Caco-2 (cell line): ENCODE data around the gene PRKAR1A. TPM values are rescaled to one million over a fixed set of nuclear protein-coding genes. Genes with fewer than 3 reads are reported as not detected.

Source experiments
- BruUV-seq: library from RNA; stranded (reverse); fragments of 400-500 nt; replicated peaks from 2 replicates; lab custom pipeline; 2021; lab: Mats Ljungman, UMichigan
- CTCF ChIA-PET: fragments of 300-600 bp; sonication (Branson Sonifier 250); formaldehyde crosslinking; loops from one replicate; lab custom pipeline; 2022; ENCODE audit warnings: antibody characterized with exemption; lab: Charles Lee
- POLR2A ChIA-PET: fragments of 300-600 bp; sonication (Branson Sonifier 250); formaldehyde crosslinking; loops from one replicate; lab custom pipeline; 2022; ENCODE audit warnings: antibody characterized with exemption; lab: Charles Lee
- DNase-seq, 2 experiments: peaks; one replicate each; pipeline versions ENCODE4 v3.0.0 to v3.0.0-alpha.2; 2020 to 2022
- H3K27me3 ChIP-seq: replicated peaks from 2 replicates; pipeline ENCODE4 v1.6.0; 2011; ENCODE audit warnings: low read length; ENCODE audit not compliant: control insufficient read depth, insufficient read depth
- H3K36me3 ChIP-seq: 2 replicates; pipeline ENCODE4 v1.5.1; 2011; ENCODE audit warnings: low read length; ENCODE audit not compliant: control insufficient read depth, insufficient read depth
- H3K4me1 ChIP-seq: fragments of 250-450 bp; sonication (Bioruptor Pico); 2 replicates; pipeline ENCODE4 v1.5.1; 2020; ENCODE audit warnings: mild to moderate bottlenecking
- H3K4me3 ChIP-seq: 2 replicates; pipeline ENCODE4 v1.5.1; 2011; ENCODE audit warnings: low read depth, mild to moderate bottlenecking, control low read depth, low read length
- H3K9me3 ChIP-seq: fragments of 250-450 bp; sonication (Bioruptor Pico); 2 replicates; pipeline ENCODE4 v1.5.1; 2020; ENCODE audit warnings: mild to moderate bottlenecking, moderate library complexity
- H3K27ac Mint-ChIP-seq: one replicate; pipeline ENCODE4 v1.8.0; 2022; ENCODE audit warnings: mixed read lengths; ENCODE audit not compliant: unreplicated experiment
- H3K27me3 Mint-ChIP-seq: one replicate; pipeline ENCODE4 v1.8.0; 2022; ENCODE audit warnings: mixed read lengths; ENCODE audit not compliant: insufficient read depth, unreplicated experiment
- H3K36me3 Mint-ChIP-seq: one replicate; pipeline ENCODE4 v1.8.0; 2022; ENCODE audit warnings: mild to moderate bottlenecking, mixed read lengths; ENCODE audit not compliant: insufficient read depth, unreplicated experiment
- H3K4me1 Mint-ChIP-seq: one replicate; pipeline ENCODE4 v1.8.0; 2022; ENCODE audit warnings: low read depth, mixed read lengths; ENCODE audit not compliant: unreplicated experiment
- H3K4me3 Mint-ChIP-seq: one replicate; pipeline ENCODE4 v1.8.0; 2022; ENCODE audit warnings: mild to moderate bottlenecking, moderate library complexity, mixed read lengths; ENCODE audit not compliant: unreplicated experiment
- H3K9me3 Mint-ChIP-seq: one replicate; pipeline ENCODE4 v1.8.0; 2022; ENCODE audit warnings: mixed read lengths; ENCODE audit not compliant: unreplicated experiment
- intact Hi-C: fragments of 100-400 bp; cut with micrococcal nuclease; formaldehyde crosslinking; loops from one replicate; pipeline ENCODE4 v1.10.0; 2022; ENCODE audit not compliant: unreplicated experiment
- total RNA-seq: library from RNA; stranded (reverse); gene quantifications from 2 replicates; pipeline ENCODE4 v1.2.3, GENCODE V29; 2022
- TF ChIP-seq, protein P1 (sequence below), 2 experiments: fragments of 200-600 bp in 1 of 2; IDR thresholded peaks; 1 replicate in 1 of 2; 2 replicates in 1 of 2; pipeline versions ENCODE4 v1.5.1 to v1.8.0; 2011 to 2022; ENCODE audit warnings: antibody characterized with exemption in 1 of 2, control low read depth in 1 of 2, inconsistent platforms in 1 of 2, low read depth in 1 of 2, low read length in 1 of 2, mild to moderate bottlenecking in 1 of 2, moderate library complexity in 1 of 2; ENCODE audit not compliant: insufficient read depth in 1 of 2, severe bottlenecking in 1 of 2, unreplicated experiment in 1 of 2

Gene PRKAR1A
- total RNA-seq, 1 experiment from 2014 or later: 160 TPM

DNA sequence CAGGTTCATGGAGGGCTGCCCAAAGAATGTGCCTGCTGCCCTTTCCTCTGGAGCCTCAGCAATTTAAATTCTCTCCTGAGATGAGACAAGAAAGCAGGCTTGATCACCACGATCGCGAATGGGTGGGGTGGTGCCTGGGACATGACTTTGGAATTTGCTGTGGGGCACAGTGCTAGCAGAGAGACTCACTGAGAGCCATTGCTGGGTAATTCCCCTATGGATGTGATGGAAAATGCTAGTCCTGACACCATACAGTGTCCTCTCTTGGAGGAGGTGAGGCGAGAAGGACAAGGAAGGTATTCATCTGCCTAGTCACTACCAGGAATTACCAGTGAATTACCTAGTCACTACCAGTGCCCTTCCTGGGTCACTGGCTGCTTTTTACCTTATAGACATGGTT is 73.4 kb downstream of the PRKAR1A start:
- no peaks in the 10 kb centered on the region for H3K27me3 Mint-ChIP-seq
- H3K4me1 ChIP-seq: no peaks in the 10 kb centered on the region
- TF ChIP-seq, protein P1, sequence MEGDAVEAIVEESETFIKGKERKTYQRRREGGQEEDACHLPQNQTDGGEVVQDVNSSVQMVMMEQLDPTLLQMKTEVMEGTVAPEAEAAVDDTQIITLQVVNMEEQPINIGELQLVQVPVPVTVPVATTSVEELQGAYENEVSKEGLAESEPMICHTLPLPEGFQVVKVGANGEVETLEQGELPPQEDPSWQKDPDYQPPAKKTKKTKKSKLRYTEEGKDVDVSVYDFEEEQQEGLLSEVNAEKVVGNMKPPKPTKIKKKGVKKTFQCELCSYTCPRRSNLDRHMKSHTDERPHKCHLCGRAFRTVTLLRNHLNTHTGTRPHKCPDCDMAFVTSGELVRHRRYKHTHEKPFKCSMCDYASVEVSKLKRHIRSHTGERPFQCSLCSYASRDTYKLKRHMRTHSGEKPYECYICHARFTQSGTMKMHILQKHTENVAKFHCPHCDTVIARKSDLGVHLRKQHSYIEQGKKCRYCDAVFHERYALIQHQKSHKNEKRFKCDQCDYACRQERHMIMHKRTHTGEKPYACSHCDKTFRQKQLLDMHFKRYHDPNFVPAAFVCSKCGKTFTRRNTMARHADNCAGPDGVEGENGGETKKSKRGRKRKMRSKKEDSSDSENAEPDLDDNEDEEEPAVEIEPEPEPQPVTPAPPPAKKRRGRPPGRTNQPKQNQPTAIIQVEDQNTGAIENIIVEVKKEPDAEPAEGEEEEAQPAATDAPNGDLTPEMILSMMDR (IDR thresholded peaks at IDR 0.05; ENCODE audit: insufficient read depth in 1 of 2, low read depth in 1 of 2, low read length in 1 of 2, severe bottlenecking in 1 of 2, unreplicated experiment in 1 of 2): no peak
- ChIA-PET CTCF (no interaction called here), POLR2A (no interaction called here)
- no peak overlapping the region for H3K27ac Mint-ChIP-seq
- H3K4me3 Mint-ChIP-seq: no peak overlapping the region
- BruUV-seq: no TSS peak
- H3K9me3 ChIP-seq: no peaks in the 10 kb centered on the region
- H3K36me3 ChIP-seq: no peaks in the 10 kb centered on the region
- no peak overlapping the region for H3K4me3 ChIP-seq
- H3K36me3 Mint-ChIP-seq: no peaks in the 10 kb centered on the region
- no peak for DNase-seq
- no peaks in the 10 kb centered on the region for H3K4me1 Mint-ChIP-seq
- intact Hi-C loops: no loop called here
- H3K27me3 ChIP-seq: no peaks in the 10 kb centered on the region
- peaks cover 12% of the 10 kb centered on the region for H3K9me3 Mint-ChIP-seq

DNA sequence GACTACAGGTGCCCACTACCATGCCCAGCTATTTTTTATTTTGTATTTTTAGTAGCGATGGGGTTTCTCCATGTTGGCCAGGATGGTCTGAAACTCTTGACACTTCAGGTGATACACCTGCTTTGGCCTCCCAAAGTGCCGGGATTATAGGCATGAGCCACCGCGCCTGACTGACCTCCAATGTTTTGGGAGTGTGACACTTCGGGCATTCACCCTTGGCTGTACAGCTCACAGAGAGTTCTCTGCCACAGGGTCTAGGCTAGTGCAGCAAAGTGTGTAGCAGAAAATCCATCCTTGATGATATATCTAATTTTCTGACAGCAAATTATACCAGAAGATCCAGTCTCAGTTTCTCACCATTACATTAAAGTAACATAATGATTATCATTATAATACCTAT is 74.8 kb downstream of the PRKAR1A start:
- H3K4me3 Mint-ChIP-seq: no peak overlapping the region
- DNase-seq: no peak

DNA sequence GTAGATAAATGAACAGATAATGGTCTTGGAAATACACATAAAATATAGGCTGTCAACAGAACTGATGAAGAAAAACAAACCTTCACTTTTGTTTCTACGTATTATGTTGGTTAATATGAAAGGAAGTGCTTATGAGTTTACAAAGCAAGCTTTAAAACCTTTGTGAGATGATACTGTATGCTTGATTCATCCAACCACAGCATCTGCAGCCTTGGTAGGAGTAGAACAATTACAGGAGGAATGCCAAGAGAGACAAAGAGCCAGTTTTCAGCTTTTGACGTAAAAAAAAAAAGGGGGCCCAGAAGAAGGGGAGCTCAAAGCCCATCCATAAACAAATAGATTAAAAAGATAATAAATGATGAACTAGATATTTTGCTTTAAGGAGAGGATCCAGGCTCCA is 75.6 kb downstream of the PRKAR1A start:
- H3K27me3 Mint-ChIP-seq: peaks cover 3% of the 10 kb centered on the region
- H3K4me1 Mint-ChIP-seq: no peaks in the 10 kb centered on the region
- ChIA-PET CTCF (no interaction called here), POLR2A (no interaction called here)
- H3K27ac Mint-ChIP-seq: no peak overlapping the region
- H3K4me3 Mint-ChIP-seq: no peak overlapping the region
- TF ChIP-seq, protein P1 (IDR thresholded peaks at IDR 0.05; ENCODE audit: insufficient read depth in 1 of 2, low read depth in 1 of 2, low read length in 1 of 2, severe bottlenecking in 1 of 2, unreplicated experiment in 1 of 2): no peak
- H3K9me3 Mint-ChIP-seq: peaks cover 12% of the 10 kb centered on the region
- intact Hi-C loops: no loop called here
- BruUV-seq: no TSS peak
- H3K36me3 Mint-ChIP-seq: no peaks in the 10 kb centered on the region
- no peak for DNase-seq
- Histone ChIP-seq H3K36me3 (no peaks in the 10 kb centered on the region), H3K27me3 (no peaks in the 10 kb centered on the region), H3K4me1 (no peaks in the 10 kb centered on the region), H3K4me3 (no peak overlapping the region), H3K9me3 (no peaks in the 10 kb centered on the region)

More for the DNA sequence above, 74.8 kb downstream of the PRKAR1A start:
- no peaks in the 10 kb centered on the region for H3K36me3 ChIP-seq
- no peak overlapping the region for H3K4me3 ChIP-seq
- Mint-ChIP-seq H3K36me3 (no peaks in the 10 kb centered on the region), H3K27me3 (no peaks in the 10 kb centered on the region), H3K9me3 (peaks cover 12% of the 10 kb centered on the region), H3K27ac (no peak overlapping the region), H3K4me1 (no peaks in the 10 kb centered on the region)
- no TSS peak for BruUV-seq
- no peaks in the 10 kb centered on the region for H3K9me3 ChIP-seq
- ChIA-PET CTCF (no interaction called here), POLR2A (no interaction called here)
- intact Hi-C loops: no loop called here
- TF ChIP-seq, protein P1 (IDR thresholded peaks at IDR 0.05; ENCODE audit: insufficient read depth in 1 of 2, low read depth in 1 of 2, low read length in 1 of 2, severe bottlenecking in 1 of 2, unreplicated experiment in 1 of 2): no peak
- H3K27me3 ChIP-seq: no peaks in the 10 kb centered on the region
- H3K4me1 ChIP-seq: no peaks in the 10 kb centered on the region
